Lower lobe of right lung (tissue), 2 donors: ENCODE data around the gene BANF2. TPM values are rescaled to one million over a fixed set of nuclear protein-coding genes. Genes with fewer than 3 reads are reported as not detected.

Source experiments
- ATAC-seq, 2 donors: fragments of 200-7000 bp; cut with Tn5 transposase; one replicate each; pipeline ENCODE4 v1.9.1; 2020 to 2022; ENCODE audit warnings: mild to moderate bottlenecking in 2 of 2, moderate library complexity in 2 of 2
- DNase-seq: peaks from one replicate; pipeline ENCODE4 v3.0.0-alpha.2; 2020
- H3K27ac ChIP-seq: fragments of 200-600 bp; one replicate; pipeline ENCODE4 v1.8.0; 2022
- H3K27me3 ChIP-seq: fragments of 200-600 bp; one replicate; pipeline ENCODE4 v1.8.0; 2022; ENCODE audit warnings: low read depth
- H3K36me3 ChIP-seq: fragments of 200-600 bp; one replicate; pipeline ENCODE4 v1.8.0; 2022; ENCODE audit warnings: mild to moderate bottlenecking
- H3K4me1 ChIP-seq: fragments of 200-600 bp; one replicate; pipeline ENCODE4 v1.8.0; 2022
- H3K4me3 ChIP-seq: fragments of 200-600 bp; one replicate; pipeline ENCODE4 v1.8.0; 2022; ENCODE audit warnings: mild to moderate bottlenecking
- H3K9me3 ChIP-seq: fragments of 200-600 bp; one replicate; pipeline ENCODE4 v1.8.0; 2022
- intact Hi-C: fragments of 100-400 bp; cut with DNase I; formaldehyde crosslinking; loops from one replicate; pipeline ENCODE4 v1.11.0; 2022
- total RNA-seq: library from RNA; stranded (reverse); fragmentation: NEBNext Ultra II Directional; extraction: Animal tissue kit (Norgen Biotek cat#: 25700); gene quantifications from one replicate; pipeline ENCODE4 v1.2.1, GENCODE V29; 2021
- TF ChIP-seq, protein P1 (sequence below): fragments of 200-600 bp; IDR thresholded peaks from one replicate; pipeline ENCODE4 v1.8.0; 2022; ENCODE audit warnings: antibody characterized with exemption, mild to moderate bottlenecking
- donor health status: DM: no; HTN: yes; CAD: no; lungs with severe emphysema.

The BANF2 gene
- total RNA-seq, 1 donor from 2014 or later = not detected

DNA sequence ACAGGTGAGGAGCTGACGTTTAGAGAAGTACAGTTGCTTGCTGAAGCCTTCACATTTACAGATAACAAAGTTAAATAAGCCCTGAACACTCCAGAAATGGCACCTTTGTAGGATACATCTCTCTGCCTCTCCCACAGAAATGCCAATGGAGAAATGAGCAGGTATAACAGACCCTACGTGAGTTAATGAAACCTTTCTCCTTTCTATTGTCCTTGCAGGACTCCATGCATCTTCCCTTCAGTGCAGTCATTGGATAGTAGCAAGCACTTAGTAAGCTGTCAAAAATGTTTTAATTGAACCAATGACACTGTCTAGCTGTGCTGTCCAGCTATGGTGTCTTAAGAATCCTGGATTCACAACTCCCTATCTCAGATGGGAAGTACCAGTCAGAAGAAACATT lies 9.6 kb upstream of the BANF2 start:
- intact Hi-C loops = no loop called here
- Histone ChIP-seq H3K27ac (no peak overlapping the region), H3K4me3 (no peak overlapping the region), H3K36me3 (no peaks in the 10 kb centered on the region), H3K4me1 (no peaks in the 10 kb centered on the region), H3K9me3 (no peaks in the 10 kb centered on the region), H3K27me3 (no peaks in the 10 kb centered on the region)
- TF ChIP-seq, protein P1, sequence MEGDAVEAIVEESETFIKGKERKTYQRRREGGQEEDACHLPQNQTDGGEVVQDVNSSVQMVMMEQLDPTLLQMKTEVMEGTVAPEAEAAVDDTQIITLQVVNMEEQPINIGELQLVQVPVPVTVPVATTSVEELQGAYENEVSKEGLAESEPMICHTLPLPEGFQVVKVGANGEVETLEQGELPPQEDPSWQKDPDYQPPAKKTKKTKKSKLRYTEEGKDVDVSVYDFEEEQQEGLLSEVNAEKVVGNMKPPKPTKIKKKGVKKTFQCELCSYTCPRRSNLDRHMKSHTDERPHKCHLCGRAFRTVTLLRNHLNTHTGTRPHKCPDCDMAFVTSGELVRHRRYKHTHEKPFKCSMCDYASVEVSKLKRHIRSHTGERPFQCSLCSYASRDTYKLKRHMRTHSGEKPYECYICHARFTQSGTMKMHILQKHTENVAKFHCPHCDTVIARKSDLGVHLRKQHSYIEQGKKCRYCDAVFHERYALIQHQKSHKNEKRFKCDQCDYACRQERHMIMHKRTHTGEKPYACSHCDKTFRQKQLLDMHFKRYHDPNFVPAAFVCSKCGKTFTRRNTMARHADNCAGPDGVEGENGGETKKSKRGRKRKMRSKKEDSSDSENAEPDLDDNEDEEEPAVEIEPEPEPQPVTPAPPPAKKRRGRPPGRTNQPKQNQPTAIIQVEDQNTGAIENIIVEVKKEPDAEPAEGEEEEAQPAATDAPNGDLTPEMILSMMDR = no peak
- no peak for DNase-seq
- no peak for ATAC-seq

DNA sequence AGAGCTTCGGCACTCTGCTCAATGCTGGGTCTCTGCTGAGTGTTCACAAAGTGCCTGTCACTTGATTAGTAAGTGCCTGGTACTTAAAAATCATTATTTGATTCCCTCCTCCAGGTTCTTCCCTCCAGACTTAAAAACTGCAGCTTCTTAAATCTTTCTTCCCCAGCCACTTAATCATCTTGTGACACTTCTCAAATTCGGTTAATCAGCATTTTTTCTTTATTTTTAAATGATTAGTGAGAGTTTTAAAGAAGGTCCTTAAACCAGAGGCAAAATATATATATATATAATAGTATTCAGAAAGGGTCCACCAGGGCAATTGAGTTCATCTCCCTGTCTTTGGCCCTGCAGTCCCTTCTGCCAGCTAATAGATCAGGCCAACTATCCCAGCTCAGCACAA lies 8.0 kb upstream of the BANF2 start:
- DNase-seq (no peak), ATAC-seq (no peak)
- no peak overlapping the region for H3K4me3 ChIP-seq
- H3K27ac ChIP-seq = no peak overlapping the region
- H3K36me3 ChIP-seq = no peaks in the 10 kb centered on the region
- H3K9me3 ChIP-seq = no peaks in the 10 kb centered on the region
- H3K27me3 ChIP-seq = no peaks in the 10 kb centered on the region
- no peaks in the 10 kb centered on the region for H3K4me1 ChIP-seq
- TF ChIP-seq, protein P1 = no peak
- intact Hi-C loops = no loop called here

DNA sequence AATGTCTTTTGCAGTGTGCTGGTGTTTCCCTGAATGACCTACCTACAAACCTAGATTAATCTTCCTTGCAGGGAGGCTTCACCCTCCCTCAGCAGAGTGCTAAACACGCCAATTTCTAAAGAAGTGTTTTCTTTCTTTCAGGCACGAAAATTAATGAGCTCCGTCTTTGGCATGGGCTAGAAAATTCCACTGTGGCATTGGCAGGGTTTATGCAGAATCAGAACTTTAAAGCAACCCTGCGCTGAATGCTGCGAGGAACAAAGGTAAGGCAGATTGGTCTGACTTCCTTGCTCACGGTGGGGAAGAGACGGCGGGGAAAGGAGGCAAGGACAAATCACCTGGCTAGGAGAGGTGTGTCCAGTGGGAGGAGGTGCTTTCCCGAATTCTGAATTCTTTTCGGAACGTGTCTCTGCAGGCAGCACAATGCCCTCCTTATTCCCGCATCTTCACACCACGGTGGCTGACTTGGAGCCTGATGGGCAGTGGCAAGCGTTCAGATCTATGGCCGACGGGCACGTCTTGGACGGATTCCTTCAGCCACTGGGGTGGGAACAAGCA lies 6.2 kb upstream of the BANF2 start:
- intact Hi-C loops = no loop called here

DNA sequence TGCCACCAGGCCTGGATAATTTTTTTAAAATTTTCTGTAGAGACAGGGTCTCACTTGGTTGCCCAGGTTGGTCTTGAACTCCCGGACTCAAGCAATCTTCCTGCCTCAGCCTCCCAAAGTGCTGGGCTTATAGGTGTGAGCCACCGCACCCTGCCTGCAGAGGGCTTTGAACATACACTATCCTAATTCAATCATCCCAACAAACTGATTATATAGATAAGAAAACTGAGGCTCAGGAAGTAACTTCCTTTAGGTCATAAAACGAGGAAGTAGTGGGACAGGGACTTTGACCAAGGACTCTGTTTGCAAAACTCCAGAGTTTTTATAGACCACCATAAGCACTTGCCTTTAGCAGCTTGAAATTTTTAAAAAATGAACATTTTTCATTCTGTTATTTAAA lies 5.0 kb upstream of the BANF2 start:
- H3K4me1 ChIP-seq = no peaks in the 10 kb centered on the region
- intact Hi-C loops = no loop called here
- DNase-seq = no peak
- ATAC-seq = no peak
- no peaks in the 10 kb centered on the region for H3K9me3 ChIP-seq
- H3K27me3 ChIP-seq = no peaks in the 10 kb centered on the region
- no peaks in the 10 kb centered on the region for H3K36me3 ChIP-seq
- H3K27ac ChIP-seq = no peak overlapping the region
- no peak overlapping the region for H3K4me3 ChIP-seq
- TF ChIP-seq, protein P1 = no peak

More for the DNA sequence above, 6.2 kb upstream of the BANF2 start:
- TF ChIP-seq, protein P1 = no peak
- ATAC-seq = no peak
- Histone ChIP-seq H3K36me3 (no peaks in the 10 kb centered on the region), H3K27ac (no peak overlapping the region), H3K9me3 (no peaks in the 10 kb centered on the region), H3K4me1 (no peaks in the 10 kb centered on the region), H3K4me3 (no peak overlapping the region), H3K27me3 (no peaks in the 10 kb centered on the region)
- DNase-seq = no peak

DNA sequence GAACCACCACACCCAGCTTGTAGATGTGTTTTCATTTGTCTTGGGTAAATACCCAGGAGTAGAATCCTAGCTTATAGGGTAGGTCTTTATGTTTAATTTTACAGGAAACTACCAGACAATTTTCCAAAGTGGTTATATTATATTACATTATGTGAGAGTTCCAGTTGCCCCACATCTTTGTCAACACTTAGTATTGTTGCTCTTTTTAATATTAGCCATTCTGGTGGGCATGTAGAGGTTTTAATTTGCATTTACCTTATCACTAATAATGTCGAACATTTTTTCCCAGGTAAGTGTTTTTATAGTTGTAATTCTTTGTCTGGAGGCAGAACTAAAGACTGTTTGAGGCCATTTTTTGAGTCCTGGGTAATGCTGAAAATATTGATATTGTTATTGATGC lies 3.5 kb upstream of the BANF2 start:
- no peaks in the 10 kb centered on the region for H3K36me3 ChIP-seq
- H3K9me3 ChIP-seq = no peaks in the 10 kb centered on the region
- TF ChIP-seq, protein P1 = no peak
- intact Hi-C loops = no loop called here
- no peak for DNase-seq
- ATAC-seq = no peak
- no peak overlapping the region for H3K4me3 ChIP-seq
- H3K27me3 ChIP-seq = no peaks in the 10 kb centered on the region
- H3K27ac ChIP-seq = no peak overlapping the region
- no peaks in the 10 kb centered on the region for H3K4me1 ChIP-seq

DNA sequence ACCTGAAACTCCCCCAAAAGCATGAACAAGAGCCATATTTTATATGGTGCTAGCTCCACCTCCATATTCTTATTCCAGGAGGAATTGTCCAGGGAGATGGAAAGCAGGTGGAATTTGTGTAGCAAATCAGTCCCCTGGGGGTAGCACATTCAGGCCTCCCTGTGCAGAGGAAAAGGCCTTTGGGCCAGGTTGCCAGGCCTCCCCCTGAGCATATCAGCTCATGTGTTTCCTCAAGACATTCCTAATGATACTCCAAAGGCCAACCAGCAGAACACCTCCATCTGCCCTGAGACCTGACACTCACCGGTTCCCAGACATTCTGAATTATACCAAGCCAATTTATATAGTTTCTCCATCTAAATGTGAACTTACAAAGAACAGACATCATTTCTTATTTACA lies 2.6 kb upstream of the BANF2 start:
- DNase-seq (no peak), ATAC-seq (no peak)
- Histone ChIP-seq H3K36me3 (no peaks in the 10 kb centered on the region), H3K4me3 (no peak overlapping the region), H3K27ac (no peak overlapping the region), H3K4me1 (no peaks in the 10 kb centered on the region), H3K9me3 (no peaks in the 10 kb centered on the region), H3K27me3 (no peaks in the 10 kb centered on the region)
- intact Hi-C loops = no loop called here
- TF ChIP-seq, protein P1 = no peak
